M059J (cell line): Measurements from ENCODE around the gene SNX19. TPM values are rescaled to one million over a fixed set of nuclear protein-coding genes. Genes with fewer than 3 reads are reported as not detected.

Experiments used
- DNase-seq: peaks from one replicate; pipeline ENCODE4 v3.0.0-alpha.2; 2012; ENCODE audit warnings: low read depth
- total RNA-seq: library from RNA; depleted of rRNA; stranded (reverse); fragments of >200 nt; shearing (Covaris generic); gene quantifications from 2 replicates; pipeline ENCODE4 v1.2.3, GENCODE V29; 2014

SNX19 gene
- total RNA-seq, 1 experiment from 2014 or later, result 94.3 TPM

DNA sequence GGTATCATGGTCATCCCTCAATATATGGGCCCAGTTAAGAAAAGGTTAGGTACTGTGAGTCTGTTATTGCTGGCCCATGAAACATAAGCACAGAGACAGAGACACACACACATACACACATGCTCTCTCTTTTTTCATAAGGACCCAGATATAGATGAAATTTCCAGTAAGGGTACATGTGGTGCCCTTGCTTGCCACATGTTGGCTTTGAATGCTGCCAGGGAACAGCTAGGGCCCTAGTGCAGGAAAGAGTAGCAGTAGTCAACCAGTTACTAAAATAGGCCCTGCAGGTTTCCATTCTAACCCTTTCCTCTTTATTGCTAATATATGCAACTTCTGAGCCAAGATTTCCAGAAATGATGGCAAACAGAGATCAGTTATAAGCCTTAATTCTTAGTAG is 9.1 kb downstream of the SNX19 start:
- no peak for DNase-seq

DNA sequence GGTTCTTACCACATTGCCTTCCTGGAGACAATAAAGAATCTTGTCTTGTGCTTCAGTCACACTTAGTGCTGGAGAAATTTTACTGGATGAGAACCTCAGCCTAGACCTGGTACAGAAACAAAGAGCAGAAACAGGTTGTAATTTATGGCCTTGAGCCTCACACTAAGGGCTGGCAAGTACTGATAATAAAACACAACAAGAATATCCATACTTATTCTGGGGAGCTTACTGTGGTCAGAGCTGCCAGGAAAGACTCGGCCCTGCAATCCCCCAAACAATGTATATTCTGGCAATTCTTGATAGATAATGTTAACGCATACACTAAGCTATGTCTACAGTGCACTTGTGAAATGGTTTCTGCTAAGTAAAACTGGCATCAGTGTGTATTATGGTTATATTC is 9.7 kb downstream of the SNX19 start:
- DNase-seq, result no peak

DNA sequence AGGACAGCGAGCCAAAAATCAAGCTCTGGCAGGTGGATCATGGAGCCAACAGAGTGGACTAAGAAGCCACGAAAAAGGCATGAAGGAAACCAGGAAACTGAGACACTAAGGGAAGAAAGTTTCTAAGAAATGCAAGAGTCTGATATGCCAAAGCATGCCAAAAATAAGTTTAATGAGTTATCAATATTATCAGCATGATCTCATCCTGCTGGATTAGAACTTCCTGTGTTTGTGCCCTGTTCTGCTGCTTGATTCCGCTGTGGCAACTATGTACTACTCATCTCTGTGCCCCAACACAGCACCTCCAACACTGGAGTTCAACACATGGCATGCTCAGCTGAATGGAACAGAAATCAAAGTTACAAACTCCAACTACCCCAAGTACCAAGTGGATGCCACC is 10.8 kb downstream of the SNX19 start:
- DNase-seq, result no peak

DNA sequence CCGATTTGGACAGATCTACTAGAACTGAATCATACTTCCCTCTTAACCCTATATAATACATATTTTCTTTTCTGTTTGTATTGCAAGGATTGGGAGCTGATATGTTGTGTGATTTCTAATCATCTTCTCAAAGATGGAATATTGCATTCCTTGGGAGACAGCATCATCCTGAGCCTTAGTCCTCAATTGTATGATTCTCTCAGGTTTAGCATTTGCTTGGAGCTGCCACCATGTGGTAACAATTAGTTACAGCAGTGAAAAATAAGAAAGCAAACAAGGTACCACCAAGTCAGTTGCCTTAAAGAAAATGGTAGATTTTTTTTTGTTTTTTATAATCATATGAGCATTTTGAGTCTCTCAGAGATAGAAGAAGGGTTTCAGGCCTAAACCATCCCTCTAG is 11.9 kb downstream of the SNX19 start:
- DNase-seq, result no peak

DNA sequence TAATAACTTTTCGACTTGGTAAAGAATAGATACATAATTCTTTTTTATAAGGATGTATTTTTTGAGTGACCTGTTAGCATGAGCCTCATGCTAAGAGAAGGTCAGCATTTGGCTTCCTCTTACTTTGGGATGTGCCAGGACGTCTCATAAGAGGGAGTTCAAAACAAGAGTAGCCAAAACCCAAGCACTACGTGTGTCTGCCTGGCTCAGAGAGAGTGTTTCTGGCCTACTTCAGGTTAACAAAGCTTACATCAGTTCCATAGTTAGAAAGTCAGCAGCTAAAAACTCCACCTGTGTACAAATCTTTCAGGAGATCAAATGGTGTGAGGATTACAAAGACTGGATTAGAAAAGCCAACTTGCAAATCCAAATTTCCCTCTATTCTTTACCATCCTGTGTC is 13.9 kb downstream of the SNX19 start:
- no peak for DNase-seq

DNA sequence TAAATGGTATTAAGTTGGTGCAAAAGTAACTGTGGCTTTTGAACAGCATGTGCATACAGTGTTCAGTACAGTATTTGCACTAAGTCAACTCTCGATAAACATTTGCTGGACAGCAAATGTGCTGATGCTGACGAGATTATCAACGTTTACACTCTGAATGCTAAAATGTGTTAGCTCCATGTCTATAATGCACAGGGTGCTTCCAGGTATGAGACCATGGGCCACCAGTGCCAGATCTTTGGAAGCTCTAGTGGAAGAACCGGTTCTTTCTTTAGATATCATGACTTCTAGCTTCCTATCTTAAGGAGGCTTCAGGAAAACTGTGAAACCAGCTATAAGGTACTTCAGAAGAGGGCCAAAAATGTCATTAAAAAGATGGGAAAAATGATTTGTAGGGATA is 17.2 kb downstream of the SNX19 start:
- no peak for DNase-seq

DNA sequence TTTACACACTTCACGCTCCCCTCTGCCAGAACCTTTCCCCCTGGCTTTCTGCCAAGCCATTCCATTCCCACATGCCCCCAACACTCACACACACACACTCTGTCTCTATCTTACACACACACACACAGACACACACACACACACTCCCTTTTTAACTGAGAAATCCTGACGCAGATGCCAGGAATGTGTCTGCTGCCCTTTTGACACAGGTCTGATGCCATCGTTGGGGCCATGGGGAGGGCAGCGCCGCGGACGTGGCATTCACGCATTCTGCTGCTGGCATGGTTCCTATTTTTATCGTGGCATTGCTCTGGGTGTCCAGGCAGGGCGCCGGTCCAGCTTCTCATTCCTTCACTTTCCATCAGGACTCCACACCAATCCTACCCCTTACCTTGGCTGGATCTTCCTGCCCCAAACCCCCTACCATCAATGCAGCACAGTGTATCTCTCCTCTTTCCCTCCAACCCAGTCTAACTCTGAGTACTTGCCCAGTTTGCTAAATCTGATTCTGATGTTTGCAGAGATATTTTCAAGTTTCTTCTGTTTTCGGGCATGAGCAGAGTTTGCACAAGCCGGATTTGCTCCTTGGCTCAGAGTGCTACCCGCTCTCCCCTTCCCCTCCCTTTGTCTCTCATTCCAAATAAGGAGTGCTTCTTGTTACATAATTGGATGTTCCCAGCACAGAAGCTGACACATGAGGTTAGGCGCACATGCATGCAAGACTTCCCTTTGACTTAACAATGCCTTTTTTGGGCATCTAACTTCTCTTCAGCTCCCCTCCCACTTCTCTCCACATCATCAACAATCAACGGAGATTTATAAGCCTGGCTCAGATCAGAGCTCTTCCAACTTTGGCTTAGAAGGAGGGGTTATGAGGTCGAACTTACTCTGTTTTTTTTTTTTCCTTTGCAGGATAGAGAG is 18.8 kb downstream of the SNX19 start:
- peak; percentile 92 for DNase-seq

DNA sequence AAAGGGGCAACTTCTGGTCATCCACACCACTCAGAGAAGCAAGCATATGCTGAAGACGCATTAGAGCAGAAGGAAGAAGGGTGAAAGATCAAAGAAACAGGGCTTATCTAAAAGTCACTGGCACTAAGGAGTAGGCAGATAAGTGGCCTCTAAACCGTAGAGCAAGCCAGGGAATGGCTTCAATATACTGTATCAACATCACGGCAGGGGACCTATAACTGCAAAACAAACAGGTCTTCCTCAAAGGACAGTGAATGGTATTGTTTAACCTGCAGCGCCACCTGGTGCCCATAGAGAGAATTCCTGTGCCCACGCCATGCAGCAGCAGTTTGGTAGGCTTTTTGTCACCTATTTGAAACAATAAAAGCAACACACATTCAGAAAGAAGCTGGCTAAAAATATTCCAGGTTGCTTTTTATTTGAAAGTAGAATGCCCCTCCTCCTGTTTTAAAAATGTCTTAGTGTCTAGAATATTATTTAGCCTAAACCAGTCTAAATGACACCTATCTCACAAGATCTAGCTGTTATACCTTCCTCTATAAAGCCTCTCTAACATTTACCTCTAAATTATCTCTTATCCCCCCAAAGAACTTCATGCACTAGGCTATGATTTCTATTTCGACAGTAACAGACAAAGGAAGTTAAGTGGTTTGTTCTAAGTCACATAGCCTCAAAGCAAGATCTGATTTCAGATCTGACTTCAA is 21.8 kb downstream of the SNX19 start:
- peak; percentile 67 for DNase-seq

DNA sequence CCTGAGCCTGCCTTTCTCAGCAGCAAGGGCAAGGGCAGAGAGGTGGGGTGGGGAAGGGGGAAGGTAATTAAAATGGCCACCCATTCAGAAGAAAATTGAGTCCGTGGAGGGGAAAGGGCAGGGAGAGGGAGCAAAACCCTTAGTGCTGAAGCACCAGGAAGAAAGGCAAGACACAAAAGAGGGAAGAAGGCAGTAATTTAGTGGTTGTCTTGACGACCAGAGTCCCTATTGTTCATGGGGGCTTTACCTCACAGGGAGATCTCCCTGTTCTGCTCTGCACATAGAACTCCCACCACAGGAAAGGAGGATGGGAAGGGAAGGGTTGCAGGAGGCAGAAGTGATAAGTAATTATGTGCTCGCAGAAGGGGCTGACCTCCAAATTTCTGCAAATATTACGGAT is 23.4 kb downstream of the SNX19 start:
- no peak for DNase-seq

DNA sequence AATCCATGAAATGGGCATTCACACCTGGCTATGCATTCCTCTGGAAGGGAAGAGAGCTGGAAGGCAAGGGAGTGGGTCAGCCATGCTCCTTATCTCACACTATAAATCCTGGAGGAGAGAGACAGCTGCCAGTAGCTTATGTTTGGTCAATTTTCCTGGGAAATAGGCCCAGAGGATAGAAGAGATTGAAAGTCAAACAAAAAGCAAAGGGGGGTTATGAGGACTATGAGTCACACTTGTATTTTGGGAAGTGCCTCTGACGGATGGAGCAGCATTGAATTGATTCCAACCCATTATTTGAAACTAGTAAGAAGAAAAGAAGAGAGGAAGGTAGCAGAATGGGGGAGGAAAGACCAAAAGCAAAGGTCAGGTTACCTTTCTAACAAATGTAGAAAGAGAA is 25.0 kb downstream of the SNX19 start:
- peak; percentile 17 for DNase-seq

DNA sequence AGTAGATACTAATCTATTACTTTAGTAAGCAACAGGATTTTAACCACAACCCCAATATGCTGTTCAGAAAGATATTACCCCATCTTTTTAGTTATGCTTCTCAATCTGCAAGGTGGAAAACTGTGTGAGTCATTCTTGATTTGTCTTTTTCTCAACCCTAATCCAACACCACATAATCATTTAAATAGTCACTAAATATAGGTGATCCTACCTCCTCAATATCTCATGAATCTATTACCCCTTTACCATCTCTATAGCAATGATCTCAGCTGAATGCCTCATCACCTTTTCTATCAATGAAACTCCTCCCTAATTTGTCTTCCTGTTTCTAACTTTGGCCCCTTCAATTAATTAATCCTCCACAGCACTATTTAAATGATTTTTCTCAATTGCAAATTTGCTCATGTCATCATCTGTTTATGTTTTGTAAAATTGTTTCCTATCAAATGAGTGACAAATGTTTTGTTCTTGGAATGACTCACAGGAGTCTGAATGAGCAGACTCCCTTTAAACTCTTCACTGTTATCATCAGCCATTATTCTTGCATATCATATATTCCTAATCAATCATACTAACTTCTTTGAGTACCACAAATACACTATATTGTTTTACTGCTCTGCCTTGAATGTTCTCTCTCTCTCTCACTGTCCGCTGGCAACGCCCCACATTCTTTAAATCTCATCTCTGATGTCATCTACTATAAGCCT is 26.1 kb downstream of the SNX19 start:
- DNase-seq, result no peak

DNA sequence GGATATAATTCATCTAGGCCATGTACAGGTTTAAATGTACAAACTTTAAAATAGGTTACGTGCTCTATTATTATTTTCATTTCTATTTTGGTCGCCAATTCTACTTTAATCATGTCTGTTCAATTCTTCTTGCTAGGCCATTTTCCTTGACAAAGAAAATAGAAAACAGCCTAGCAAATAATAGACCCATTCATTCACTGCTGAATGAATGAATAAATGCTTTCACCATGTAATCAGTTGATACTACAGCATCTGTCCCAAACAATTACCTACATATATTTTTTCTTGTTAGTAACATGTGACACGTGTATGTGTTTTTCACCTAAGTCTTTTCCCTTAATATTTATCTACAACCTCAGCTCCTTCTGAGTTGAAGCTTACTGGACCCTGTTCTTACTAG is 27.5 kb downstream of the SNX19 start:
- no peak for DNase-seq

DNA sequence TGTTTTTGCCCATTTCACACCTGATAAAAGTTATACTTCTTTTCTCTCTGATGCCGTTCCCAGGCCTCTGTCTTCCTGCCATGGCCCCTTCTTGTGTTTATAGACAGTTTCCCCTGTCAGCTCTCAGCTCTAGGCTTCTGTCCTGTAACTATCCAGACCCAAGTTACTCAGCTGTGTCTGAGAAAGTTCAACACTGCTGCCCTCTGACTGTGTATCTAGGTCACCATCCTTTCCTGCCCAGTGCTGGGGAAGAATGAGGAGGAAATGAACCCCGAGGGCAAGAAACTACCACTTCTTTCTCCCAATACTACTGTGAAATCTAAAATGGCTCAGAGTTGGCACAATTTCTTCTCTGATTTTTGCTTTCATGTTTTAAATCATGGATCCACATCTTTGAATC is 29.6 kb downstream of the SNX19 start:
- no peak for DNase-seq

DNA sequence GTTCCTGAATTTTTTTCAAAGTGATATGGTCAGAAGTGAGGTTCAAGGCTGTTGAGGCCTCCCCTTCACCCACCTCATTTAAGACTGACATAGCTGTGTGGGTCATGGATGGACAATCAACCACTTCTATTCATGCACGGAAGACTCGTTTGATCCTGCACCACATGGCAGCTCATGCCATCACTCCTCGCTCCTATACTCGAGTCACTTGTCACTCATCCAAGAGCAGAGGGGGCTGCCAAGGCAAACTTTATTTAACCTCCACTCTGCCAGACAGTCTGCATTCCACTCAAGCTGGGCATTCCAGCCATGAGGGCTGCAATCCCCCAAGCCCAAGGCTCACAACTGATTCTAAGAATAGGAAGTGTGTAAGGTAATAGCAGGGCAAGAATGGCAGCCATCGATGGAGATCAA is 34.1 kb downstream of the SNX19 start:
- no peak for DNase-seq

DNA sequence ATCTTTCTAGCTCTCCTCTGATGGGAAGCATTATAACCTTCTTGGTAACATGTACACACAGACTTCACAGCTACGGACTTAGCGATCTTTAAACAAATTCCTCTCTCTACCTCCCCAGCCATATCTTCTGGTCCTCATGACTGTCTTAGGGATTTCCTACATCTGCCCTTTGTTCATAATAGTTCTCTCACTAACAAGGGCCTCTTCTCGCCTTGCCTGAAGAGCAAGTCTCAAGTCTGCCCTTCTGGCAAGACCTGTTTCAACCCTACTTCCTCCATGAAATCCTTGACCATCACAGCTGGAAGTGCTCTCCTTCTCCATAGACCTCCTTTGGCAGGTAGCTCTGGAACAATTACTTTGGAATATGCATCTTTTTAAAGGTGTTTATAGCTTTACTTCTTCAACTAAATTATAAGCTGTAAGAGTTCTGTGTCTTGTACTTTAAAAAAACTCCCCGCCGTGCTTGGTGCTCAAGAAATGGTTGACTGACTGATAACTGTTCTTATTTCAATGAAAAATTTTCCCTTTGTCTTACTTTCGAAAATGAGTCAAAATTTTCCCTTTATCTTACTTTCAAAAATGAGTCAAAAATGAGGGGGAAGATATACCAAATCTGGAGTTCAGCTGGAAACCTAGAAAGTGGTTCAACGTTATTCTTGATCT is 34.7 kb downstream of the SNX19 start:
- no peak for DNase-seq

DNA sequence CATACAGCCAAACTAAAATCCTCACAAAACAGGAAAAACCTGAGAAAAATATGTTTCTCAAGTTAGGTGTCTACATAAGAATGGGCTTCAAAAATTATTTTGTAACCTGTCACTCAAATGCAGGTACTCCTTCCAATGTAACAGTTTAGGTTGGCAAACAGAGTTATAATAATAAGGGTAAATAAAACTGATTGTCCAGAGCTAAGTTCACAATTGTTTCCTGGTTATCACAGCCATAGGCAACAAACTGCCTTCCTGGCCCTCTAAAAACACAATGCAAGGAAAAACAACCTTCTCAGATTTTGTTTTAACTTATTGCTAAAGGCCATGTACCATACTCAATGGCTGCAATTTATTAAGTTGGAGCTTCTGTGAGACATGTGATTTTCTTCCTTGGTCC is 36.4 kb downstream of the SNX19 start:
- DNase-seq, result no peak

DNA sequence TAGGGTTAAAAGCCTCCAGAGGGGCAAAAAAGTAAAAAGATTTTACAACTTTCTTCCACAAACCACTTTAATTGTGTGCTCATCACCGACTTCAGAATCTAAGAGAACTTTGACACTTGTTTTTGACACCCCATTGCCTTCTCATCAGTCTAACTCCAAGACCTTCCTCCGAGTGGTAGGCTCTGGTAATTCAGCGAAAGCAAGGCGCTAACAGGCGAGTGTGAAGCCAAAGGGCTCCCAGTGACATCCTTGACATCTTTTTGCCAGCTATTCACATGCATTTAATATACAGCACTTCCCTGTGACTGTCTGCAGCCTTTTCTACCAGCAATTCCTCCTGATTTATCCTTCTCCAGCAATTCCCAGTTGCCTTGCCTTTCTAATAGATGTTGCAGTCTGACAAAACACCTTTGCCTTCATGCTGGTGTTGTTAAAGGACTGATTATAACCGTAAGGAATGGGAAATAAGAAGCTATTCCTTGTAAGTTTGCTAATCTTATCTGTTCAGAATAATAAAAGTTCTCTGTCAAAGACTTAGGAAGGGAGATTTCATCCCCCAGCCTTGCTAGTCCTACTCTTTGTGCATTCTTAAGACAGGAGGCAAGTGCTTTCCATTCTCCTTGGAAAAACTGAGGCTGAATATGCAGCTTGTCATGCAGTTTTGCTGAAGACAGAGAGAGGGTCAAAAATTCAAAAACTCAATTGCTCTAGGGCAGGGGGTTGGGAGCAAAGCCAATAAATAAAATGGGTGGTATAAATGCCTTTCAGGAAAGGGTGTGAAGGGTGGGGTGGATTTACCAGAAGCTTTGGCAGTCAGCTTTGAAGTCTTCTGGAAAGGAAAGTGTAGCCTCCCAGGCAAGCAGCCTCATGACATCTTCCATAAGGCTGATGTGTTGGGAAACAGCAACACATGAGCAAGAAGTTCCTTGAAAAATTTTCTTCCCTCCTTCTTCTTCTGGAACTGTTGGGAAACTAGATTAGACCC is 39.1 kb downstream of the SNX19 start:
- no peak for DNase-seq

DNA sequence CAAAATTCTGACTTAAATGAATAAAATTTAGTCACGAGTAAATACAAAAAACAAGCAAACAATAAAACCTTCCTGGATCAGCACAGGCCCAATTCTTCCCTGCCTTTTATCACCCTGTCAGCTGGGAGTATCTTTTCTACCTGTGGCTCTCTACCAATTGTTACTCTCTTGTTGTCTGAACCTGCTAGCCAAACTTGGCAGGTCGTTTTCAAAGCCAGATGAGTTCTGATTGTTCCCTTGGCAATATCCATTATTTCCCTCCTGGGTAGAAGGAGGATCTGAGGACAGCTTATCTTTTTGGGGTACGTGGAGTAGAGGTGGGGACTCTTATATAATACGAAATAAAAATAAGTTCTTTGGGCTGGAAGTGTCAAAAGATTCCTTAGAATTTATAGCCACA is 40.2 kb downstream of the SNX19 start:
- DNase-seq, result no peak

DNA sequence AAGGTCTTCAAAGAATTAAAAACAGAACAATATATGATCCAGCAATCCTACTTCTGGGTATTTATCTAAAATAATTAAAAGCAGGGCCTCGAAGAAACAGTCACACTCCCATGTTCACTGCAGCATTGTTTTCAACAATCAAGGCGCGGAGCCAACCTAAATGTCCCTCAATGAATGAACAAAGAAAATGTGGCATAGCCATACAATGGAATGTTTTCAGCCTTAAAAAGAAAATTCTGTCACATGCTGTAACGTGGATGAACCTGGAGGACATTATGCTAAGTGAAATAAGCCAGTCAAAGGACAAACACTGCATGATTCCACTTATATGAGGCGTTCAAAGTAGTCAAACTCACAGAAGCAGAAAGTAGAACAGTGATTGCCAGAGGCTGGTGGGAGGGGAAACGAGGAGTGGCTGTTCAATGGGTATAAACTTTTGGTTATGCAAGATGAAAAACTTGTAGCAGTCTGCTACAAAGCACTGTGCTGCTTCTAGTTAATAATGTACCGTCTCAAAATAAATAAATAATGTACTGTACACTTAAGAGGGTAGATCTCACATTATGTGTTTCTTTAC is 41.2 kb downstream of the SNX19 start:
- DNase-seq, result no peak

DNA sequence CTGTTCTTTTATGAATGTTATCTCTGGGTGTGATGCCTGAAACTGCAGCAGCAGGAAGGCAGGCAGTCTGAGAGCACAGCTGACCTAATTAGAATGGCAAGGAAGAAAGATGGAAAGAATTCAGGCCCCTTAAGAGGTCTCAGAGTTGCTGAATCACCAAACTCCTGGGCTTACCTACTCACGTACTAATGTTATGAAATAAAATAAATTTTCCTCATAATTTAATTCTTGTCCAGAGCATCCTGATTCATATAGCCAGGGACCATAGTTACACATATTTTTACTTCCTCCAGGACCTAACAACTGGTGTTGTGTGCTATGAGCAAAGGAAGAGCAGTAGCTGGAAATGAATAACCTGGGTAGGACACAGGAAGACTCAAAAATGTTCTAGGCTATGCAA is 41.9 kb downstream of the SNX19 start:
- no peak for DNase-seq
